ENCODE measurements around the gene METTL26. TPM values are rescaled to one million over a fixed set of nuclear protein-coding genes. Genes with fewer than 3 reads are reported as not detected.

Gene METTL26
- total RNA-seq, 1 donor, result 76.0 TPM

DNA sequence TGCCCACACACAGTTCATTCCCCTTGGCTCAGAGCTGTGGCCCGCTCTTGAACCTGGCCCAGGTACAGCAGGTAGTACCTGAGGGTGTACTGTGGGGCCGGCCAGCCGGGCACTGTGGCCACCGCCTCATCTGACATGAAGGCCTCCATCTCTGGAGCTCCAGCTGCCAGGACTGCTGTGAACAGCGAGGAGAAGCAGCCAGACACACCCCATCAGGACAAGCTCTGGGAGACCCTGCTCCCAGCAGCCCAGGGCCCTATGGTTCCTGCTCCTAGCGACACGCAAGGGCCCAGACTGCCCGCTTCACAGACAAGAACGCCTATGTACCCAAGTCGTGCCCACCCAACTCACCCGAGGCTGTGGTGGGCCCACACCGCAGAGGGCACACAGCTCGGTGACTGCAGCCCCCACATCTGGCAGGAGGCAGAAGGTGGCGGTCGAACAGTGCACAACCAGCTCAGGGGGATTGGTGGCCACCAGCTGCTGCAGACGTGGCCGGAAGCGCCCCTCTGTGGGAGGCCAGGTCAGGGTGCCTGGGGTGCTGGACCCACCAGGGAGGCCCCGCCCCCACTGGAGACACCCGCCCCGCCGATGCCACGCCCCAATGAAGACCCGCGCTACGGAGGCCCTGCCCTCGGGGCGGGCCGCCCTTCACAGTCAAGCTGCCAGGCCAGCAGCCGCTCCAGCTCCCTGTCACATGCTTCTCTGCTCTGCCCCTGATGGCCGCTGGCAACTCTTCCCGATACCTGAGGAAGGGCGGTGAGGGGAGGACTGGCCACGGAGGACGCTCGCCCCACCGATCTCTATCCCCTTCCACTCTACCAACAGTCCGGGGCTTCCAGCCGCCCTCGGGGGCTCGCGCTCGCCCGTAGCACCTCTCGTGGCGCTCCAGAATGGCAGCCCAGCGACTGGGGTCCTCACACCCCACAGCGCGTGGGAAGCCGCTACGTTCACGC lies 43.0 kb upstream of the METTL26 start:
- H4K20me1 ChIP-seq (ENCODE audit: insufficient read depth, low read length), result peaks cover 43% of the 10 kb centered on the region
- H3K4me2 ChIP-seq (ENCODE audit: insufficient read depth, low read length), result peak overlapping the region; percentile 91
- peaks cover 23% of the 10 kb centered on the region for H3K36me3 ChIP-seq (ENCODE audit: insufficient read depth, low read length)
- TF ChIP-seq, protein P1, sequence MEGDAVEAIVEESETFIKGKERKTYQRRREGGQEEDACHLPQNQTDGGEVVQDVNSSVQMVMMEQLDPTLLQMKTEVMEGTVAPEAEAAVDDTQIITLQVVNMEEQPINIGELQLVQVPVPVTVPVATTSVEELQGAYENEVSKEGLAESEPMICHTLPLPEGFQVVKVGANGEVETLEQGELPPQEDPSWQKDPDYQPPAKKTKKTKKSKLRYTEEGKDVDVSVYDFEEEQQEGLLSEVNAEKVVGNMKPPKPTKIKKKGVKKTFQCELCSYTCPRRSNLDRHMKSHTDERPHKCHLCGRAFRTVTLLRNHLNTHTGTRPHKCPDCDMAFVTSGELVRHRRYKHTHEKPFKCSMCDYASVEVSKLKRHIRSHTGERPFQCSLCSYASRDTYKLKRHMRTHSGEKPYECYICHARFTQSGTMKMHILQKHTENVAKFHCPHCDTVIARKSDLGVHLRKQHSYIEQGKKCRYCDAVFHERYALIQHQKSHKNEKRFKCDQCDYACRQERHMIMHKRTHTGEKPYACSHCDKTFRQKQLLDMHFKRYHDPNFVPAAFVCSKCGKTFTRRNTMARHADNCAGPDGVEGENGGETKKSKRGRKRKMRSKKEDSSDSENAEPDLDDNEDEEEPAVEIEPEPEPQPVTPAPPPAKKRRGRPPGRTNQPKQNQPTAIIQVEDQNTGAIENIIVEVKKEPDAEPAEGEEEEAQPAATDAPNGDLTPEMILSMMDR (IDR thresholded peaks at IDR 0.05; ENCODE audit: extremely low read depth, low read depth, low read length), result no peak
- H3K79me2 ChIP-seq (ENCODE audit: insufficient read depth, low read length), result peaks cover 33% of the 10 kb centered on the region
- H3K4me1 ChIP-seq (ENCODE audit: insufficient read depth, low read length), result peaks cover 24% of the 10 kb centered on the region
- H2AFZ ChIP-seq (ENCODE audit: low read length), result peak overlapping the region; percentile 83
- peak; percentile 92 for DNase-seq (ENCODE audit: insufficient read length, low spot score, missing footprints)
- H3K27ac ChIP-seq (ENCODE audit: low read depth, low read length), result no peak overlapping the region
- no peaks in the 10 kb centered on the region for H3K27me3 ChIP-seq (ENCODE audit: insufficient read depth, low read length)
- peak overlapping the region; percentile 71 for H3K4me3 ChIP-seq (ENCODE audit: insufficient read depth, low read length)
- H3K9me3 ChIP-seq (ENCODE audit: low read depth, low read length), result no peaks in the 10 kb centered on the region

DNA sequence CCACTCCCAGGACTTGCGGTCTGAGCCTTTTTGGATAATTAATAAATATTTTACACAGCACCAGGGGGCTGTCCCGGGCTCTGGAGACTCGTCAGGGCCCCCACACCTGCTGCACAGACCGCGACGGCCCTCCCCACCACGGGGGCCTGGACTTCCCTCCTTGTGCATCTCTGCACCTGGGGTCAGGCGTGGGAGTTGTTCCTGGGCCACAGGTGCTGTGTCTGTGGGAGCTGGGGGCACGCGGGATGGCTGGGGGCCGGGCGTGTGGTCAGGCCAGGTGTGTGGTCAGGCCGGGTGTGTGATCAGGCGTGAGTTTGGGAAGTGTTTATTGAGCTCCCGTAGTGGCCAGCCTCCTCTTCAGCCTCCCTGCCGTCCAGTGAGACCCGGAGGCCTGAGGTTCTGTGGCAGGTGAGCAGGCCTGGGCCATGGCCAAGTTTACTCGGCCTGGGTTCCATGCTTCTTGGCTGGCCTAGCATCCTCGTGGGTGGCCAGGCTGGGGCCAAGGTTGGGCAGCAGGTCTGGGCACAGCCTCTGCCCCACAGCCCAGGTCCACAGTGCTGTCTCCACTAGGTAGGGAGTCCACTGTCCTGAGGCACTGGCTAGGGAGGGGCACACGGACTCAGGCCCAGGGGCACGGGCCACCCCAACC lies 42.2 kb upstream of the METTL26 start:
- Histone ChIP-seq H3K36me3 (ENCODE audit: insufficient read depth, low read length) (peaks cover 27% of the 10 kb centered on the region), H3K79me2 (ENCODE audit: insufficient read depth, low read length) (peaks cover 26% of the 10 kb centered on the region), H3K27me3 (ENCODE audit: insufficient read depth, low read length) (no peaks in the 10 kb centered on the region), H2AFZ (ENCODE audit: low read length) (no peak overlapping the region), H3K27ac (ENCODE audit: low read depth, low read length) (no peak overlapping the region), H3K9me3 (ENCODE audit: low read depth, low read length) (no peaks in the 10 kb centered on the region), H3K4me2 (ENCODE audit: insufficient read depth, low read length) (no peak overlapping the region), H4K20me1 (ENCODE audit: insufficient read depth, low read length) (peaks cover 49% of the 10 kb centered on the region), H3K4me1 (ENCODE audit: insufficient read depth, low read length) (peaks cover 20% of the 10 kb centered on the region), H3K4me3 (ENCODE audit: insufficient read depth, low read length) (no peak overlapping the region)
- no peak for DNase-seq (ENCODE audit: insufficient read length, low spot score, missing footprints)
- TF ChIP-seq, protein P1 (IDR thresholded peaks at IDR 0.05; ENCODE audit: extremely low read depth, low read depth, low read length), result no peak

DNA sequence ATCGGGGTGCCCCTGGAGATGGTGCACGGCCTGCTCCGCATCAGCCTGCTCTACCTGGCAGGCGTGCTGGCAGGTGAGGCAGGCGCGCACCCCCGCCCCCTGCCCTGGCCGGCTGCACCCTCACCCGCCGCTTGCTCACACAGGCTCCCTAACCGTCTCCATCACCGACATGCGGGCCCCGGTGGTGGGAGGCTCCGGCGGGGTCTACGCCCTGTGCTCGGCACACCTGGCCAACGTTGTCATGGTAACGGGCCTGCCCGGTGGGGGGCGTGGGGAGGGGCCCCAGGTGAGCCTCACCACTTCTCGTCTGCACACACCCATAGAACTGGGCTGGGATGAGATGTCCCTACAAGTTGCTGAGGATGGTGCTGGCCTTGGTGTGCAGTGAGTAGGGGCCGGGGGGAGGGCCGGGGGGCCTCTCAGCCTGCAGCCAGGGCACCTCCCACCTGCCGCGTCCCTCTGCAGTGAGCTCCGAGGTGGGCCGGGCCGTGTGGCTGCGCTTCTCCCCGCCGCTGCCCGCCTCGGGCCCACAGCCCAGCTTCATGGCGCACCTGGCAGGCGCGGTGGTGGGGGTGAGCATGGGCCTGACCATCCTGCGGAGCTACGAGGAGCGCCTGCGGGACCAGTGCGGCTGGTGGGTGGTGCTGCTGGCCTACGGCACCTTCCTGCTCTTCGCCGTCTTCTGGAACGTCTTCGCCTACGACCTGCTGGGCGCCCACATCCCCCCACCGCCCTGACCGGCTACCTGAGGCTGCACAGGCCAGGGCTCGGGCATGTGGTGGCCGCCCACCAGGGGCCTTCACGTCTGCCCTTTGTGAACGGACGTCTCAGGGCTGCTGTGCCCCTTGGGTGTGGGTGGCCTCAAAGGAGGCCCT lies 41.4 kb upstream of the METTL26 start:
- Histone ChIP-seq H3K79me2 (ENCODE audit: insufficient read depth, low read length) (peaks cover 19% of the 10 kb centered on the region), H4K20me1 (ENCODE audit: insufficient read depth, low read length) (peaks cover 43% of the 10 kb centered on the region), H3K4me2 (ENCODE audit: insufficient read depth, low read length) (no peak overlapping the region), H3K9me3 (ENCODE audit: low read depth, low read length) (no peaks in the 10 kb centered on the region), H3K27ac (ENCODE audit: low read depth, low read length) (no peak overlapping the region), H3K4me1 (ENCODE audit: insufficient read depth, low read length) (peaks cover 16% of the 10 kb centered on the region), H3K4me3 (ENCODE audit: insufficient read depth, low read length) (no peak overlapping the region), H2AFZ (ENCODE audit: low read length) (no peak overlapping the region), H3K27me3 (ENCODE audit: insufficient read depth, low read length) (no peaks in the 10 kb centered on the region), H3K36me3 (ENCODE audit: insufficient read depth, low read length) (peaks cover 27% of the 10 kb centered on the region)
- TF ChIP-seq, protein P1 (IDR thresholded peaks at IDR 0.05; ENCODE audit: extremely low read depth, low read depth, low read length), result no peak
- no peak for DNase-seq (ENCODE audit: insufficient read length, low spot score, missing footprints)

Measured in osteoblast (primary cell).